Suprapubic skin (tissue), 4 donors: ENCODE data around the gene FMN1. TPM values are rescaled to one million over a fixed set of nuclear protein-coding genes. Genes with fewer than 3 reads are reported as not detected.

ENCODE experiments used
- DNase-seq, 2 donors: peaks; one replicate each; pipeline ENCODE4 v3.0.0-alpha.2; 2019; ENCODE audit warnings: low spot score in 2 of 2
- H3K27ac ChIP-seq: fragments of 200-600 bp; sonication (generic); one replicate; pipeline ENCODE4 v1.5.1; 2019
- H3K27me3 ChIP-seq: fragments of 200-600 bp; sonication (generic); one replicate; pipeline ENCODE4 v1.5.1; 2019
- H3K36me3 ChIP-seq: fragments of 200-600 bp; sonication (generic); one replicate; pipeline ENCODE4 v1.5.1; 2019
- H3K4me1 ChIP-seq: fragments of 200-600 bp; sonication (generic); one replicate; pipeline ENCODE4 v1.5.1; 2019
- H3K4me3 ChIP-seq: fragments of 200-600 bp; sonication (generic); one replicate; pipeline ENCODE4 v1.5.1; 2019; ENCODE audit warnings: mild to moderate bottlenecking
- H3K9me3 ChIP-seq: fragments of 200-600 bp; sonication (generic); one replicate; pipeline ENCODE4 v1.5.1; 2019
- EP300 ChIP-seq: sonication (generic); formaldehyde crosslinking; IDR thresholded peaks from one replicate; pipeline ENCODE4 v1.6.1; 2017; ENCODE audit warnings: antibody characterized with exemption
- POLR2A ChIP-seq, 2 donors: fragments of 450-650 bp; IDR thresholded peaks; one replicate each; pipeline ENCODE4 v1.6.1; 2017; ENCODE audit warnings: antibody characterized with exemption in 2 of 2, mild to moderate bottlenecking in 2 of 2, moderate library complexity in 2 of 2
- POLR2AphosphoS5 ChIP-seq, 3 donors: sonication (generic); formaldehyde crosslinking; IDR thresholded peaks; one replicate each; pipeline ENCODE4 v1.6.1; 2017; ENCODE audit warnings: antibody characterized with exemption in 3 of 3
- WGBS: methylation state at CpG from one replicate; pipeline ENCODE4 v1.1.5; 2018; 5-methylcytosine and 5-hydroxymethylcytosine counted together
- total RNA-seq, 4 donors: library from RNA; depleted of rRNA; stranded (reverse); fragments of >200 nt; gene quantifications; one replicate each; pipeline ENCODE4 v1.1.0, GENCODE V29; 2016
- TF ChIP-seq, protein P1 (sequence below), 2 donors: fragments of 200-600 bp in 1 of 2; fragments of 450-650 bp in 1 of 2; sonication (generic) in 1 of 2; IDR thresholded peaks; one replicate each; pipeline ENCODE4 v1.5.1; 2016 to 2019; ENCODE audit warnings: antibody characterized with exemption in 2 of 2, mild to moderate bottlenecking in 1 of 2, moderate library complexity in 1 of 2

FMN1 gene
- total RNA-seq, 4 donors from 2014 or later: 19.8 to 47.3 (median 33.1) TPM

DNA sequence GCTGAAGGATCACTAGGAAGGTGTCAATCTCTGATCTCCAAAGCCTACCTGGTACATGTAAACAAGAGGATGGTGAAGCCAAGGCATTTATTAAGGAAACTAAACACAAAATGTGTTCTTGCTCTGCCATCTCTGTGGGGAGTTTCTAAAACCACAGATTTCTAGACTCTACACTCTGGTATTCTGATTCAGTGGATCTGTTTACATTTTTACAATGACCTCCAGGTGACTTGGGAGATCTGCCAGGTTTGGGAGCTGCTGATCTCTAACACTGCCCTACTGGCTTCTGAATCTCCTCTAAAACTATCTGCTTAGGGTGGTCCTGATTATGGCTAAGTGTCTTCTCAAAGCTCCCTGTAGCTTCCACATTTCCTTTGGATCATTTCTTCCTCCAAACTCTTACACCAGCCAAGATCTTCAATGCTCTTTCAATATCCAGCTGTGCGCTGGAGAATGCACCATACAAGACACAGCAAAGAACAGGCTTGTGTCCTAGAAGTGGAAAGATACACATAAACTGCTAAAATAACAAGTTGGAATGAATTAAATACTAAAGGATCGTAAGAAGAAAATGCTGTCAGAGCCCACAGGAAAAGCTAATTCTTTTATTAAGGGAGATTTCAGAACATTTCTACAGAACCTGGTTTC, 404.0 kb downstream of the FMN1 start:
- no peak overlapping the region for H3K4me3 ChIP-seq
- TF ChIP-seq EP300 (no peak), POLR2AphosphoS5 (IDR thresholded peaks at IDR 0.05) (no peak), POLR2A (IDR thresholded peaks at IDR 0.05) (no peak)
- TF ChIP-seq, protein P1, sequence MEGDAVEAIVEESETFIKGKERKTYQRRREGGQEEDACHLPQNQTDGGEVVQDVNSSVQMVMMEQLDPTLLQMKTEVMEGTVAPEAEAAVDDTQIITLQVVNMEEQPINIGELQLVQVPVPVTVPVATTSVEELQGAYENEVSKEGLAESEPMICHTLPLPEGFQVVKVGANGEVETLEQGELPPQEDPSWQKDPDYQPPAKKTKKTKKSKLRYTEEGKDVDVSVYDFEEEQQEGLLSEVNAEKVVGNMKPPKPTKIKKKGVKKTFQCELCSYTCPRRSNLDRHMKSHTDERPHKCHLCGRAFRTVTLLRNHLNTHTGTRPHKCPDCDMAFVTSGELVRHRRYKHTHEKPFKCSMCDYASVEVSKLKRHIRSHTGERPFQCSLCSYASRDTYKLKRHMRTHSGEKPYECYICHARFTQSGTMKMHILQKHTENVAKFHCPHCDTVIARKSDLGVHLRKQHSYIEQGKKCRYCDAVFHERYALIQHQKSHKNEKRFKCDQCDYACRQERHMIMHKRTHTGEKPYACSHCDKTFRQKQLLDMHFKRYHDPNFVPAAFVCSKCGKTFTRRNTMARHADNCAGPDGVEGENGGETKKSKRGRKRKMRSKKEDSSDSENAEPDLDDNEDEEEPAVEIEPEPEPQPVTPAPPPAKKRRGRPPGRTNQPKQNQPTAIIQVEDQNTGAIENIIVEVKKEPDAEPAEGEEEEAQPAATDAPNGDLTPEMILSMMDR (IDR thresholded peaks at IDR 0.05): no peak
- H3K4me1 ChIP-seq: no peaks in the 10 kb centered on the region
- 91% methylated on average over 2 of the region's 2 CpGs for WGBS
- peaks cover 3% of the 10 kb centered on the region for H3K36me3 ChIP-seq
- no peak overlapping the region for H3K27ac ChIP-seq
- H3K27me3 ChIP-seq: no peaks in the 10 kb centered on the region
- no peak for DNase-seq
- no peaks in the 10 kb centered on the region for H3K9me3 ChIP-seq

DNA sequence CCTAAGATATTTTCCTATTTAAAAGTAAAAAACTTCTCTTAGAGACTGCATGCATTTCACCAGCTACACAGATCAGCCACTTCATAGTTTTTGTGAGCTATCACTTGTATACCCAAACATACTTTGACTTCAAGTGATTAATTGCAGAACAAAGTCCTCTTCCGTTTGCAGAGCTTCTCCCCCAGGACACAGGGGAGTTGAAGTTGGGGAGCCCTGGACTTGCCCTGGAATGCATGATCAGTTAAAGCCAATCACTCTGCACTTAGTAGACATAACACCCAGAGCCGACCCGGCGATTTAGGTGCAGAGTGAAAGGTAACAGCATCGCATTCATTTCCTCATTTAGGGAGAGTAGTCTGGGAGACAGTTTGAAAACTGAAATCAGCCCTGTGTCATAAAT, 406.6 kb downstream of the FMN1 start:
- H3K4me3 ChIP-seq: no peak overlapping the region
- TF ChIP-seq, protein P1 (IDR thresholded peaks at IDR 0.05): no peak
- TF ChIP-seq POLR2AphosphoS5 (IDR thresholded peaks at IDR 0.05): no peak
- TF ChIP-seq EP300: no peak
- TF ChIP-seq POLR2A (IDR thresholded peaks at IDR 0.05): no peak
- H3K36me3 ChIP-seq: no peaks in the 10 kb centered on the region
- no peaks in the 10 kb centered on the region for H3K9me3 ChIP-seq
- no peaks in the 10 kb centered on the region for H3K27me3 ChIP-seq
- no peak for DNase-seq
- WGBS: 74% methylated on average over 5 of the region's 5 CpGs
- no peaks in the 10 kb centered on the region for H3K4me1 ChIP-seq
- H3K27ac ChIP-seq: no peak overlapping the region

DNA sequence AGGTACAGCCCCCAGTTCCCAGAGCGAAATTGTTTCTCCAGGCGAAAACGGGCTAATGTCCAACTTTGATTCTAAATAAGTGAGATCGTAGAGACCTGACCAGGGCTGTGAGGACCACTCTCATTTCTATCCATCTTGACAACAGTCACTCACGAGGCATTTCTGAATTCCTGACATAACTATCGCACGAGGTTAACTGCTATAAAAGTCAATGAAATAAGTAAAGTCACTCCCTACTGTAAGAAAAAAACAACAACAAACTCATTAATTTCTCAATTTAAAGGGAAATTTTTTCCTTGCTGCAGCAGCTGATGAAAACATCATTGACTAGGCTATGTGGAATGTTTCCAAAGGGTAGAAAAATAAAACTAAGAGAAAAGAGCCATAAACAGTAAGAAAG, 407.6 kb downstream of the FMN1 start:
- no peak overlapping the region for H3K27ac ChIP-seq
- no peak for DNase-seq
- H3K4me3 ChIP-seq: no peak overlapping the region
- TF ChIP-seq POLR2AphosphoS5 (IDR thresholded peaks at IDR 0.05): no peak
- no peak for TF ChIP-seq POLR2A (IDR thresholded peaks at IDR 0.05)
- TF ChIP-seq, protein P1 (IDR thresholded peaks at IDR 0.05): no peak
- no peak for TF ChIP-seq EP300
- no peaks in the 10 kb centered on the region for H3K27me3 ChIP-seq
- no peaks in the 10 kb centered on the region for H3K9me3 ChIP-seq
- no peaks in the 10 kb centered on the region for H3K4me1 ChIP-seq
- no peaks in the 10 kb centered on the region for H3K36me3 ChIP-seq
- 90% methylated on average over 7 of the region's 7 CpGs for WGBS

DNA sequence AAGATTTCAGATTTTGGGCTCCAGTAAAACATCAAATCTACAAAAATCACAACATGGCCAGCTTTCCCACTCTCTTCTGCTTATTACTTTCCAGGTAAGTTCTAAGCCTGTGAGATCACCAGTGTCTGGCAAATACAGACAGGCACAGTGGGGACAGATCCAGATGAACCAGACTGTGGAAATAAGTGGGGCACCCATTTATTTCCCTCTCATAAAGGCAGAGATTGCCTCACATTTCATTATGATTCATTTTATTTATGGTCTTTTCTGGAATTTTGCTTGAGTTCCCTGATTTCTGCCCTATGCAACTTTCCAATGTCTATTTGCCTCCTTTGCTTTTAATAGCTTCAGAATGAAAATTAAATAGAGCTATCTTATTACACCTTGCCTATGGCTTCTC, 409.9 kb downstream of the FMN1 start:
- TF ChIP-seq, protein P1 (IDR thresholded peaks at IDR 0.05): no peak
- no peak for TF ChIP-seq EP300
- TF ChIP-seq POLR2AphosphoS5 (IDR thresholded peaks at IDR 0.05): no peak
- no peak for TF ChIP-seq POLR2A (IDR thresholded peaks at IDR 0.05)
- H3K27ac ChIP-seq: no peak overlapping the region
- no peak overlapping the region for H3K4me3 ChIP-seq
- no peaks in the 10 kb centered on the region for H3K4me1 ChIP-seq
- H3K9me3 ChIP-seq: no peaks in the 10 kb centered on the region
- H3K27me3 ChIP-seq: no peaks in the 10 kb centered on the region
- DNase-seq: no peak
- H3K36me3 ChIP-seq: no peaks in the 10 kb centered on the region

DNA sequence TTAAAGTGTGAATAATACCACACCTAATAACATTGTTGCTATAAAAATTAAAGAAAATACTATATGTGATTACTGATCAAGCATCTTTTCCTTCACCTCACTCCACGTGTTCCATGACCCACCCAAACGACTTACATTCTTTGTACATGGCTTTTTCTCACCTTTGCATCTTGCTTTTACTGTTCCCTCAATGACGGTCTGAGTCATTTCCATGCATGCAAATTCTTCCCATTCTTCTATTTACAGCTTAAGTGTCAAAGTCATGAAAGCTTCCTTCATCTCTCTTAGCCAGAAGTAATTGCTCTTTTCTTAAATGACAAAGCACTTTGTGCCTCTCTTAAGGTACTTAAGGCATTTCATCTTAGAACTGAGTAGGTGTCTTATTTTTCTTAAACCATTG, 412.7 kb downstream of the FMN1 start:
- no peaks in the 10 kb centered on the region for H3K4me1 ChIP-seq
- no peaks in the 10 kb centered on the region for H3K36me3 ChIP-seq
- 73% methylated on average over 3 of the region's 3 CpGs for WGBS
- H3K4me3 ChIP-seq: no peak overlapping the region
- H3K27me3 ChIP-seq: no peaks in the 10 kb centered on the region
- no peaks in the 10 kb centered on the region for H3K9me3 ChIP-seq
- TF ChIP-seq POLR2AphosphoS5 (IDR thresholded peaks at IDR 0.05) (no peak), EP300 (no peak)
- H3K27ac ChIP-seq: no peak overlapping the region
- no peak for DNase-seq
